ENCODE results near the gene PHLDA3.

GRCh38 chr1:201499191-201499590 lies 30.2 kb upstream of the PHLDA3 start:
- TF ChIP-seq POLR2AphosphoS5 (IDR thresholded peaks at IDR 0.05) (no peak), POLR2A (IDR thresholded peaks at IDR 0.05) (no peak)

Data from gastroesophageal sphincter (tissue), 2 donors.